ENCODE measurements around the gene PERCC1.

DNA sequence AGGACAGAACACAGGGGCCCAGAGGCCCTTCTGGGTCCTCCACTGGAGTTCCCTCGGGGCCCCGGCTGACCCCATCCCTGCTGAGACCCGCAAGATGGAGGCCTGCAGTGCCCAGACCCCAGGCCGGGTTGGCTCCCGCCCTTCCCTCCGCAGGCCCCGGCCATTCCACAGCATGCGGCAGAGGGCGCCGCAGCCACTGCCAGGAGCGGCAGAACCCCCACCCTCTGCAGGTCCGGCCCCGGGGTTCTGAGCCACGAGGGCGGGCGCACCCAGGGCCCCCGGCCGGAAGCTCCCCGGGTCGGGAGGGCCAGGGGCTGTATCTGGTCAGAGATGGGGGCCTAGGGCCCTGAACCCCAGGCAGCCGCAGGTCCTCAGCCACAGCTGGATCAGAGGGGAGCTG, 2.4 kb upstream of the PERCC1 start:
- TF ChIP-seq, protein P1, sequence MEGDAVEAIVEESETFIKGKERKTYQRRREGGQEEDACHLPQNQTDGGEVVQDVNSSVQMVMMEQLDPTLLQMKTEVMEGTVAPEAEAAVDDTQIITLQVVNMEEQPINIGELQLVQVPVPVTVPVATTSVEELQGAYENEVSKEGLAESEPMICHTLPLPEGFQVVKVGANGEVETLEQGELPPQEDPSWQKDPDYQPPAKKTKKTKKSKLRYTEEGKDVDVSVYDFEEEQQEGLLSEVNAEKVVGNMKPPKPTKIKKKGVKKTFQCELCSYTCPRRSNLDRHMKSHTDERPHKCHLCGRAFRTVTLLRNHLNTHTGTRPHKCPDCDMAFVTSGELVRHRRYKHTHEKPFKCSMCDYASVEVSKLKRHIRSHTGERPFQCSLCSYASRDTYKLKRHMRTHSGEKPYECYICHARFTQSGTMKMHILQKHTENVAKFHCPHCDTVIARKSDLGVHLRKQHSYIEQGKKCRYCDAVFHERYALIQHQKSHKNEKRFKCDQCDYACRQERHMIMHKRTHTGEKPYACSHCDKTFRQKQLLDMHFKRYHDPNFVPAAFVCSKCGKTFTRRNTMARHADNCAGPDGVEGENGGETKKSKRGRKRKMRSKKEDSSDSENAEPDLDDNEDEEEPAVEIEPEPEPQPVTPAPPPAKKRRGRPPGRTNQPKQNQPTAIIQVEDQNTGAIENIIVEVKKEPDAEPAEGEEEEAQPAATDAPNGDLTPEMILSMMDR (IDR thresholded peaks at IDR 0.05), result no peak
- TF ChIP-seq, protein P2, sequence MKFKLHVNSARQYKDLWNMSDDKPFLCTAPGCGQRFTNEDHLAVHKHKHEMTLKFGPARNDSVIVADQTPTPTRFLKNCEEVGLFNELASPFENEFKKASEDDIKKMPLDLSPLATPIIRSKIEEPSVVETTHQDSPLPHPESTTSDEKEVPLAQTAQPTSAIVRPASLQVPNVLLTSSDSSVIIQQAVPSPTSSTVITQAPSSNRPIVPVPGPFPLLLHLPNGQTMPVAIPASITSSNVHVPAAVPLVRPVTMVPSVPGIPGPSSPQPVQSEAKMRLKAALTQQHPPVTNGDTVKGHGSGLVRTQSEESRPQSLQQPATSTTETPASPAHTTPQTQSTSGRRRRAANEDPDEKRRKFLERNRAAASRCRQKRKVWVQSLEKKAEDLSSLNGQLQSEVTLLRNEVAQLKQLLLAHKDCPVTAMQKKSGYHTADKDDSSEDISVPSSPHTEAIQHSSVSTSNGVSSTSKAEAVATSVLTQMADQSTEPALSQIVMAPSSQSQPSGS (CRISPR knock-in tag; IDR thresholded peaks at IDR 0.05; ENCODE audit: borderline replicate concordance, low read depth), result no peak
- no peak for TF ChIP-seq ZNF121 (CRISPR knock-in tag; IDR thresholded peaks at IDR 0.05)
- TF ChIP-seq, protein P3, sequence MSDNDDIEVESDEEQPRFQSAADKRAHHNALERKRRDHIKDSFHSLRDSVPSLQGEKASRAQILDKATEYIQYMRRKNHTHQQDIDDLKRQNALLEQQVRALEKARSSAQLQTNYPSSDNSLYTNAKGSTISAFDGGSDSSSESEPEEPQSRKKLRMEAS (CRISPR knock-in tag; IDR thresholded peaks at IDR 0.05), result 0 out of 2 replicates have a peak, but pooled peaks have one; percentile 31
- no peak for TF ChIP-seq USF2 (CRISPR knock-in tag; IDR thresholded peaks at IDR 0.05)
- TF ChIP-seq ESRRA (CRISPR knock-in tag; IDR thresholded peaks at IDR 0.05; ENCODE audit: borderline replicate concordance), result no peak
- no peak for TF ChIP-seq CREB1 (CRISPR knock-in tag; IDR thresholded peaks at IDR 0.05)
- no peak for TF ChIP-seq NR1H2 (CRISPR knock-in tag; IDR thresholded peaks at IDR 0.05)
- no peak for TF ChIP-seq ZNF416 (CRISPR knock-in tag; IDR thresholded peaks at IDR 0.05)
- TF ChIP-seq ATF1 (CRISPR knock-in tag; IDR thresholded peaks at IDR 0.05), result no peak
- no peak for TF ChIP-seq ZNF423 (CRISPR knock-in tag; IDR thresholded peaks at IDR 0.05)
- TF ChIP-seq JUN (CRISPR knock-in tag; IDR thresholded peaks at IDR 0.05), result no peak
- no peak for TF ChIP-seq ZBTB21 (CRISPR knock-in tag; IDR thresholded peaks at IDR 0.05; ENCODE audit: borderline replicate concordance)
- no peak for TF ChIP-seq CBFB (CRISPR knock-in tag; IDR thresholded peaks at IDR 0.05; ENCODE audit: low read depth)
